ENCODE data around the gene SLC25A19. TPM values are rescaled to one million over a fixed set of nuclear protein-coding genes. Genes with fewer than 3 reads are reported as not detected.

Gene SLC25A19
- total and polyA plus RNA-seq, 10 of the 15 experiments (the other 5 are each of a cell fraction or from before 2014, with no cell fraction given) = 32.9 to 91.6 (median 53.7) TPM

DNA sequence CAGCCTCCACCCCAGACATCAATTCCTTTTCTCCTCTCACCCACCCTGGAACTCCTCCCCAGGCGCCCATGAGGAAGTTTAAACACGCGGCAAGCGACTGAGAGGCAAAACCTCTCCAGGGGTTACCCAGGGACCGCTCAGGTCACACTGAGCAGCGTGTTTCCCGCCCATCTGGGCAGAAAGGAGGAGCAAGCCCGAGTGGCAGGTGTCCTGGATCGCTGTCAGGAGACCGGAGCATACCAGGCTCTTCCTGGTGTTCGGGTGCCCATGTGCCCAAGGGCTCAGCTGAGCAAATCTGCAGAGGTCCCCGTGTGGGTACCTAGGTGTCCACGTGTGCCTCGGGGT lies 491 bp downstream of the SLC25A19 start:
- peak overlapping the region; percentile 77 for H3K27ac ChIP-seq (ENCODE audit: control insufficient read depth, insufficient read depth)
- in situ Hi-C loops (cut with MboI) (no loop called here), intact Hi-C loops (cut with micrococcal nuclease; ENCODE audit: unreplicated experiment) (loop anchor here (1.0 to 5.0 kb wide), 2 partner anchors 9 to 34 kb away; no protein-coding TSS in a partner anchor)
- peaks cover 12 to 16% of the 10 kb centered on the region in 2 experiments for H3K36me3 ChIP-seq (ENCODE audit: control insufficient read depth in 2 of 2, insufficient read depth in 2 of 2, low read length in 1 of 2)
- no peaks in the 10 kb centered on the region for H3K27me3 ChIP-seq (replicated peaks in 1 of 2; ENCODE audit: control insufficient read depth in 2 of 2, insufficient read depth in 2 of 2, low read length in 1 of 2)
- TF ChIP-seq NFXL1 (IDR thresholded peaks at IDR 0.05; ENCODE audit: borderline replicate concordance) = peak; percentile 48; the same call in 1 of the 2 replicates
- TF ChIP-seq PML (IDR thresholded peaks at IDR 0.05; ENCODE audit: low read length) = no peak
- TF ChIP-seq, protein P1, sequence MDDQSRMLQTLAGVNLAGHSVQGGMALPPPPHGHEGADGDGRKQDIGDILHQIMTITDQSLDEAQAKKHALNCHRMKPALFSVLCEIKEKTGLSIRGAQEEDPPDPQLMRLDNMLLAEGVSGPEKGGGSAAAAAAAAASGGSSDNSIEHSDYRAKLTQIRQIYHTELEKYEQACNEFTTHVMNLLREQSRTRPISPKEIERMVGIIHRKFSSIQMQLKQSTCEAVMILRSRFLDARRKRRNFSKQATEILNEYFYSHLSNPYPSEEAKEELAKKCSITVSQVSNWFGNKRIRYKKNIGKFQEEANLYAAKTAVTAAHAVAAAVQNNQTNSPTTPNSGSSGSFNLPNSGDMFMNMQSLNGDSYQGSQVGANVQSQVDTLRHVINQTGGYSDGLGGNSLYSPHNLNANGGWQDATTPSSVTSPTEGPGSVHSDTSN (IDR thresholded peaks at IDR 0.05; ENCODE audit: insufficient replicate concordance, low read depth, low read length) = peak; percentile 18
- peak; percentile 56 for TF ChIP-seq RAD51 (IDR thresholded peaks at IDR 0.05)
- no peak for TF ChIP-seq RBBP5 (conservative IDR thresholded peaks at IDR 0.05)
- TF ChIP-seq ZBED1 (IDR thresholded peaks at IDR 0.05; ENCODE audit: borderline replicate concordance) = no peak
- TF ChIP-seq, protein P2, sequence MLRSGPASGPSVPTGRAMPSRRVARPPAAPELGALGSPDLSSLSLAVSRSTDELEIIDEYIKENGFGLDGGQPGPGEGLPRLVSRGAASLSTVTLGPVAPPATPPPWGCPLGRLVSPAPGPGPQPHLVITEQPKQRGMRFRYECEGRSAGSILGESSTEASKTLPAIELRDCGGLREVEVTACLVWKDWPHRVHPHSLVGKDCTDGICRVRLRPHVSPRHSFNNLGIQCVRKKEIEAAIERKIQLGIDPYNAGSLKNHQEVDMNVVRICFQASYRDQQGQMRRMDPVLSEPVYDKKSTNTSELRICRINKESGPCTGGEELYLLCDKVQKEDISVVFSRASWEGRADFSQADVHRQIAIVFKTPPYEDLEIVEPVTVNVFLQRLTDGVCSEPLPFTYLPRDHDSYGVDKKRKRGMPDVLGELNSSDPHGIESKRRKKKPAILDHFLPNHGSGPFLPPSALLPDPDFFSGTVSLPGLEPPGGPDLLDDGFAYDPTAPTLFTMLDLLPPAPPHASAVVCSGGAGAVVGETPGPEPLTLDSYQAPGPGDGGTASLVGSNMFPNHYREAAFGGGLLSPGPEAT (IDR thresholded peaks at IDR 0.05; ENCODE audit: low read depth) = 0 out of 2 replicates have a peak, but pooled peaks have one; percentile 0
- no peak for TF ChIP-seq HDAC2 (IDR thresholded peaks at IDR 0.05)
- 0 out of 2 replicates have a peak, but pooled peaks have one; percentile 50 for TF ChIP-seq BACH1 (IDR thresholded peaks at IDR 0.05; ENCODE audit: borderline replicate concordance)
- 0 out of 2 replicates have a peak, but pooled peaks have one; percentile 12 for TF ChIP-seq ZNF687 (IDR thresholded peaks at IDR 0.05)
- TF ChIP-seq IRF5 (IDR thresholded peaks at IDR 0.05; ENCODE audit: borderline replicate concordance) = no peak
- TF ChIP-seq SIX5 (IDR thresholded peaks at IDR 0.05; ENCODE audit: low read depth, low read length, severe bottlenecking) = no peak
- TF ChIP-seq RB1 (IDR thresholded peaks at IDR 0.05; ENCODE audit: borderline replicate concordance) = peak; percentile 76; the same call in 1 of the 2 replicates
- TF ChIP-seq MTA2 (IDR thresholded peaks at IDR 0.05; ENCODE audit: low read depth) = peak; percentile 36; the same call in 1 of the 2 replicates
- H3K79me2 ChIP-seq (ENCODE audit: control insufficient read depth, insufficient read depth, low read length) = peaks cover 33% of the 10 kb centered on the region
- H4K20me1 ChIP-seq (ENCODE audit: control insufficient read depth, insufficient read depth) = no peaks in the 10 kb centered on the region; the same call in 1 of the 2 replicates
- FAIRE-seq (no peak), ATAC-seq (peak; percentile 47), DNase-seq (ENCODE audit: low read depth, low spot score) (no peak)
- H3K4me1 ChIP-seq (ENCODE audit: control insufficient read depth, insufficient read depth, low read length) = peaks cover 29% of the 10 kb centered on the region
- peak overlapping the region; percentile 89 for H3K4me2 ChIP-seq (ENCODE audit: control insufficient read depth, insufficient read depth)
- BruUV-seq (replicated peaks) = no TSS peak
- H3K9me3 ChIP-seq (replicated peaks; ENCODE audit: control insufficient read depth, insufficient read depth, low read length) = no peaks in the 10 kb centered on the region
- ChIA-PET CTCF (interaction anchor here (0.7 to 4.6 kb wide), 45 partner anchors 10 to 344 kb away, joined by 3 to 65 read pairs (median 5); partner anchors contain the start of genes GGA3, GRB2, MIF4GD and MRPS7), SMC1A (ENCODE audit: uncharacterized antibody, unreplicated experiment) (interaction anchor here (0.8 to 5.2 kb wide), 29 partner anchors 9 to 229 kb away, joined by 3 to 86 read pairs (median 6); partner anchors contain the start of genes GGA3, GRB2, MIF4GD and MRPS7), POLR2A (interaction anchor here (0.6 to 2.9 kb wide), 30 partner anchors 9 to 227 kb away, joined by 3 to 30 read pairs (median 4); partner anchors contain the start of genes GGA3, GRB2, MIF4GD and MRPS7), RAD21 (ENCODE audit: unreplicated experiment) (interaction anchor here (0.6 to 13.2 kb wide), 46 partner anchors 10 to 458 kb away, joined by 3 to 364 read pairs (median 4); partner anchors contain the start of genes GGA3, GRB2, LLGL2 and MIF4GD)
- peak overlapping the region; percentile 91 for H3K4me3 ChIP-seq
- peak overlapping the region; percentile 85 for H2AFZ ChIP-seq (ENCODE audit: control insufficient read depth, low read depth, low read length)
- H3K9ac ChIP-seq (ENCODE audit: control insufficient read depth, insufficient read depth, low read length) = peak overlapping the region; percentile 66
- WGBS (ENCODE audit: insufficient coverage, insufficient replicate concordance, low lambda C conversion rate, missing lambda C conversion rate) = under 1% methylated on average over 13 of the region's 14 CpGs

Data from GM12878 (cell line).